ENCODE data around the gene TSPEAR. TPM values are rescaled to one million over a fixed set of nuclear protein-coding genes. Genes with fewer than 3 reads are reported as not detected.

The TSPEAR gene
- not detected for total RNA-seq
- long read RNA-seq, result 0 reads

GRCh38 chr21:44711327-44712202, at the start of gene TSPEAR:
TSPEAR (minus strand) TSS chr21:44711572; CDS start chr21:44711514, 58 bp downstream.
- no peaks in the 10 kb centered on the region for H3K36me3 ChIP-seq
- 2% methylated on average over 18 of the region's 41 CpGs for WGBS (ENCODE audit: insufficient coverage, low coverage, low lambda C conversion rate, missing lambda C conversion rate)
- no peak for TF ChIP-seq POLR2A (IDR thresholded peaks at IDR 0.05)
- TF ChIP-seq CTCF (IDR thresholded peaks at IDR 0.05), result no peak
- H3K4me1 ChIP-seq, result peaks cover 0 to 3% (median 0%) of the 10 kb centered on the region in 4 donors
- H3K27me3 ChIP-seq, result peaks cover 24 to 34% of the 10 kb centered on the region in 2 donors
- intact Hi-C loops (cut with DNase I), result no loop called here
- H3K4me3 ChIP-seq, result no peak within 1 kb of the TSS
- no peak within 1 kb of the TSS for H3K27ac ChIP-seq
- no peak for ATAC-seq
- H3K9me3 ChIP-seq, result no peaks in the 10 kb centered on the region
- no peak for DNase-seq

DNA sequence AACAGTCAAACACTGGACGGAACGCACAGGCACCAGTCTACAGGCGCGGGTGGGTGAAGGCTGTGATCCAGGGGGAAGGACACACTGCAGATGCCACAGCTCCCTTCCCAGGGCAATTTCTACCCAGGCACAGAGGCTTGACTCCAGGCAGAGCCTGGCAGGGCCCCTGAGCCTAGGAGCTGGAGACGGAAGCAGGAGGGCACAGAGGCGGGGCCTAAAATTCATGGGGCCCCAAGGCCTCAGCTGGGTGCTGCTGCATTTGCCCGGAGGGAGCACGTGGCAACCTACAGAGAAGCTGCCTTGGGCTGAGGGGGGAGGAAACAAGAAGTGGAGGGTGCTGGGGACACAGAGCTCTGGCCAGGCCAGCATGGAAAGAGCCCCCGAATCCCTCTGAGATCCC, 49.0 kb upstream of the TSPEAR start:
- Histone ChIP-seq H3K27me3 (no peaks in the 10 kb centered on the region), H3K4me3 (no peak overlapping the region), H3K36me3 (no peaks in the 10 kb centered on the region), H3K4me1 (peaks cover 0 to 4% (median 0%) of the 10 kb centered on the region in 4 donors), H3K9me3 (no peaks in the 10 kb centered on the region), H3K27ac (no peak overlapping the region)
- no peak for ATAC-seq
- 82% methylated on average over 2 of the region's 9 CpGs for WGBS (ENCODE audit: insufficient coverage, low coverage, low lambda C conversion rate, missing lambda C conversion rate)
- no peak for TF ChIP-seq POLR2A (IDR thresholded peaks at IDR 0.05)
- TF ChIP-seq CTCF (IDR thresholded peaks at IDR 0.05), result no peak
- no peak for DNase-seq
- intact Hi-C loops (cut with DNase I), result no loop called here

DNA sequence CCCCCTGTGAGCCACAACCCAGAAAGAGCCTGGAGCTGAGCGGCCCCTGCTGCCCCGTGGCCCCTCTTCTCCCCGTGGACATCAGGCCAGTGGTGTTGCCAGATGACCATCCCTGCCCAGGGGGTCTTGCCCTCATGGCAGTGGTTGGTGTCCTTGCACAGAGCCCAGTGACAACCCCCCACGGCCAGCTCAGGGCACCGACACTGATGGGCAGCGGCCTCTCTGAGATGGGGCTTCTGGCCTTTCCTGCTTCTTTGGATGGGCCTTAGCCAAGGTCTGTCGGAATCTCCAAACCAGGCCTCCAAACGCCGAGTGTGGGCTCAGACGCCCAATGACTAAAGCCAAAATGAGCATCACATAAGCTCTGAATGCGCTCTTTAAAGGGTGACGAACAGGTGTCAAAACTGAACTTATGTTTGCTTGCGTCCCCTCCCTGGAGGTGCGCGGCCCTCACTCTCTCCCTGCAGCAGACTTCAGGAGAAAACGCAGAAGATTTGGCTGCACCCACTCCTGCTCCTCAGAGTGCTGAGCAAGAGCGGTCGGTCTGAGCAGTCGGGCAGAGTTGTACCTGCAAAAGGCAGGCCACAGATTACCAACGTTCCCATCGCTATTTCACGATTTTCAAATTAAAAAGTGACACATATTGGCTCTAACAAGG, 48.4 kb upstream of the TSPEAR start:
- Histone ChIP-seq H3K27ac (no peak overlapping the region), H3K36me3 (no peaks in the 10 kb centered on the region), H3K4me3 (no peak overlapping the region), H3K4me1 (peaks cover 0 to 4% (median 0%) of the 10 kb centered on the region in 4 donors), H3K9me3 (no peaks in the 10 kb centered on the region), H3K27me3 (no peaks in the 10 kb centered on the region)
- TF ChIP-seq CTCF (IDR thresholded peaks at IDR 0.05), result no peak
- TF ChIP-seq POLR2A (IDR thresholded peaks at IDR 0.05), result no peak
- intact Hi-C loops (cut with DNase I), result no loop called here
- no peak for DNase-seq
- no peak for ATAC-seq
- 90% methylated on average over 17 of the region's 22 CpGs for WGBS (ENCODE audit: insufficient coverage, low coverage, low lambda C conversion rate, missing lambda C conversion rate)

DNA sequence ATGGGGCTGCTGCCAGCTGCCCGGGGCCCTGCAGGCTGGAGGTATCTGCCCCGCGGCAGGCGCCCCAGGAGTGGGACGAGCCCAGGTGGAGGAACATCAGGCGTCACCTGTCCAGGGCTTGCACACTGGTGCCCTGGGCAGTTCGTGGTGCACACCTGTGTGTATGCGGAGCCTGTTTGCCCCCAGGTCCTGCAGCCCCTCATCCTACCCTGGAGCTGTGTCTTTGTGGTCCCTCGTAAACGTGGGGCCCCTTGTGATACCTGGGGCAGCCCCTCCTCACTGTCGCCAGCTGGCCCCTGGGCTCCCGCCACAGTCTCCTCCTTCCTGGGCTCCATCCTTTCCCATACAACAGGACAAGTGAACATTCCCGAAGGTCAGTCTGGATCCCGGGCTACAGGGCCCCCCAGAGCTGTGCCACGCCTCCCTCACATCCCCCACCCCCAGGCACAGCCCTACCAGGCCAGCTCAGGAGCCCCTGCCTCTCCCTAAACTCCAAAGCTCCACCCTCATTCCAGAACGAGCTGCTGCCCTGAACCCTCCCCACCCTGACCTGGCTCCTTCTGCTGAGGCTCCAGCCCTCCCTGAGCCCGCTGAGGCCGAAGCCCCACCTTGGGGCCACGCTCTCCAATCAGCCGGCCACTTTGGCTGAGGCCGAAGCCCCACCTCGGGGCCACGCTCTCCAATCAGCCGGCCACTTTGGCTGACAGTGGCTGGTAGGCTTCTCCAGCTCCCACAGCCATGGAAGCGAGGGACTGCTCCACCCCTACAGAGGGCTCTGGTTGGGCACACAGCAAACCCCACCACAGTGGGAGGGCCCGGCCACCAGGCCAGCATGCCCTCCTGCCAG, 47.6 kb upstream of the TSPEAR start:
- peaks cover 0 to 4% (median 0%) of the 10 kb centered on the region in 4 donors for H3K4me1 ChIP-seq
- no peak overlapping the region for H3K4me3 ChIP-seq
- intact Hi-C loops (cut with DNase I), result no loop called here
- TF ChIP-seq CTCF (IDR thresholded peaks at IDR 0.05) (no peak), POLR2A (IDR thresholded peaks at IDR 0.05) (no peak)
- no peak for ATAC-seq
- H3K27me3 ChIP-seq, result no peaks in the 10 kb centered on the region
- WGBS (ENCODE audit: insufficient coverage, low coverage, low lambda C conversion rate, missing lambda C conversion rate), result 36% methylated on average over 3 of the region's 26 CpGs
- no peaks in the 10 kb centered on the region for H3K36me3 ChIP-seq
- peak in 1 of 3 donors; percentile 47 for DNase-seq
- no peak overlapping the region for H3K27ac ChIP-seq
- H3K9me3 ChIP-seq, result no peaks in the 10 kb centered on the region

Data from right lobe of liver (tissue), 6 donors.